Skeletal muscle cell (primary cell): Measurements from ENCODE around the gene CCNK.

Experiments used
- DNase-seq: peaks from one replicate; pipeline ENCODE4 v3.0.0-alpha.2; 2010; ENCODE audit warnings: low read depth
- H3K4me3 ChIP-seq: 2 replicates; pipeline ENCODE4 v1.5.1; 2011; ENCODE audit warnings: low read depth, mild to moderate bottlenecking, control low read depth, low read length, moderate library complexity

Gene CCNK

GRCh38 chr14:99516871-99517642 lies 35.8 kb downstream of the CCNK start:
- no peak for DNase-seq
- no peak overlapping the region for H3K4me3 ChIP-seq

DNA sequence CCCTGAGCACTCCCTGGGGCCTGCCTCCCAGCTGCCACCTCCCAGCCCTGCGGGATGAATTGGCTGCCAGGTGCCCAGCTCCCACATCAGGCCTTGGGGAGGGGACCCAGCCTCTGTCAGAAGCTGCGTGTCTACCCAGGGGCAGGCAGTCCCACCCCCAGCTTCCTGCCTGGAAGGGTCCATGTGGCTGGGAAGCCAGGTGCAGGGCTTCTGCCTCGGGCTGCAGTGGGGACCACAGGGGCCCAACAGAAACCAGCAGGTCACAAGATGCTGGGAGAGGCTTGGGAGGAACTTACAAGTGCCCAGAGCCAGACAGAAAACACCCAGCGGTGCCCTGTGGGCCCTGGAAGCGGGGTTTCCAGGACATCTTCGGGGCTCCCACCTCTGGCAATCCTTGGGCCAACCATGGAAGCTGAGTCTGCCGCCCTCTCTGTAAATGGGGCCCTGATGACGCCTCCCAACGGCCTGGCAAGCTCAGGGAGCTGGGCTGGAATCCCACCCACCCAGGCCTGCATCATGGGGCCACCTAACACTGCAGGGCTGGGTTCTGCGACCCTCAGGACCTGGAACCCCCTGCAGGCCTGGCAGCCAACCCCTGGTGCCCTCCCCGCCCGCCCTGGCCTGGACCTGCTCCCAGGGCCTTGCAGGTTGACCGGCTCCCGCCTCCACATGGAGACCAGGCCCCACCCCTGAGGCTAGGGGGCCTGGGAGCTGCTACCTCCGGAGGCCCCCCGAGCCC lies 36.6 kb downstream of the CCNK start:
- no peak for DNase-seq
- no peak overlapping the region for H3K4me3 ChIP-seq

DNA sequence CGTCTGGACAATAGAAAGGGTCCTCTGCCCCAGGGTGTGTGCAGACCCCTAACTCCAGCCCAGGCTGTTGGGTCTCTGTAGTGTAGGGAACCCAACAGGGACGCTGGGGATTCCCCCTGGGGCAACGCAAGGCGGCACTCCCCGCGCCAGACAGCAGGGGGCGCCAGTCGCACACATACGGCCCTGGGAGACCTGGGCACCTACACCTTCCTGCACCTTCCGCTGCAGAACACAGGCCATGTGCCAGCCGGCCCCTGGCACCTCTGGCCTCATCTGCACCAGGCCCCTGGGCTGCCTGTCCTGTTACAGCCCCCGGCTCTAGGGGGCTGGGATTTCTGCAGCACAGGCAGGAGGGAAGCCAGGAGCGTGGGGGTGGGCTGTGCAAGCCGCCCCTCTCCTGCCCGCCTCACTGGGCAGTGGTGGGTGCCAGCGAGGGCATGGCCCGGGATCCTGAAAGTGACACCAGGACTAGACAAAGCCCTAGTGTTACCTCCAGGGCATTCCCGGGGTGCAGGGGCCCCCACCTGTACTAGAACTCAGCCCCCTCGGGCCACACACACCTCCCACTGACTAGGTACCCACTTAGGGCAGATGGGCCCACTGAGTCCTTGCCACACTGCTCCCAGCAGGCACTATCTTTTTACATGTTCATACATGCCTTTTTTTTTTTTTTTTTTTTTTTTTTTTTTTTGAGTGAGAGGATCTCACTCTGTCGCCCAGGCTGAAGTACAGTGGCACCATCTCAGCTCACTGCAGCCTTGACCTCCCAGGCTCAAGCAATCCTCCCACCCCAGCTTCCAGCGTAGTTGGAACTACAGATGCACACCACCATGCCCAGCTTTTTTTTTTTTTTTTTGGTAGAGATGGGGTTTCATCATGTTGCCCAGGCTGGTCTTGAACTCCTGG lies 37.5 kb downstream of the CCNK start:
- H3K4me3 ChIP-seq: no peak overlapping the region
- DNase-seq: no peak

GRCh38 chr14:99519347-99519881 lies 38.2 kb downstream of the CCNK start:
- no peak overlapping the region for H3K4me3 ChIP-seq
- no peak for DNase-seq

GRCh38 chr14:99519931-99520421 lies 38.8 kb downstream of the CCNK start:
- no peak overlapping the region for H3K4me3 ChIP-seq
- DNase-seq: no peak

- no peak overlapping the region for H3K4me3 ChIP-seq
- no peak for DNase-seq
Measured at GRCh38 chr14:99520571-99521081, 39.4 kb downstream of the CCNK start.

- no peak for DNase-seq
- no peak overlapping the region for H3K4me3 ChIP-seq
Measured at GRCh38 chr14:99521176-99522024, 40.2 kb downstream of the CCNK start.

DNA sequence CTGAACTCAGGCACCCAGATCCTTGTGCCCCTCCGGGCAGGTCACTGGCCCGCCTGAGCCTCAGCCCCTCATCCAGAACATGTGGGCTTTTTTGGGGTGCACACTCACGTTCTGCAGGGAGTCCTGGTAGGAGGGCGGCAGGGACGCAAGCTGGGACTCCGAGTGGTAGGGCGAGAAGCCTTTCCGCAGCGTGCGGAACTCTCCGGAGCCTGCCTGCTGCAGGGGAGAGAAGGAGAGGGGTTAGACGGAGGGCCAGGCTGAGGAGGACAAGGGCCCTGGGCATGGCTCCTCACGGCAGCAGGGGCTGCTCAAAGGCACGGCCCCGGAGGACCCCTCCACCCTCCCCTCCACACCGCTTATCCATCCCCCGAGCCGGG lies 40.8 kb downstream of the CCNK start:
- no peak overlapping the region for H3K4me3 ChIP-seq
- no peak for DNase-seq

GRCh38 chr14:99522457-99522891 lies 41.3 kb downstream of the CCNK start:
- H3K4me3 ChIP-seq: no peak overlapping the region
- no peak for DNase-seq

DNA sequence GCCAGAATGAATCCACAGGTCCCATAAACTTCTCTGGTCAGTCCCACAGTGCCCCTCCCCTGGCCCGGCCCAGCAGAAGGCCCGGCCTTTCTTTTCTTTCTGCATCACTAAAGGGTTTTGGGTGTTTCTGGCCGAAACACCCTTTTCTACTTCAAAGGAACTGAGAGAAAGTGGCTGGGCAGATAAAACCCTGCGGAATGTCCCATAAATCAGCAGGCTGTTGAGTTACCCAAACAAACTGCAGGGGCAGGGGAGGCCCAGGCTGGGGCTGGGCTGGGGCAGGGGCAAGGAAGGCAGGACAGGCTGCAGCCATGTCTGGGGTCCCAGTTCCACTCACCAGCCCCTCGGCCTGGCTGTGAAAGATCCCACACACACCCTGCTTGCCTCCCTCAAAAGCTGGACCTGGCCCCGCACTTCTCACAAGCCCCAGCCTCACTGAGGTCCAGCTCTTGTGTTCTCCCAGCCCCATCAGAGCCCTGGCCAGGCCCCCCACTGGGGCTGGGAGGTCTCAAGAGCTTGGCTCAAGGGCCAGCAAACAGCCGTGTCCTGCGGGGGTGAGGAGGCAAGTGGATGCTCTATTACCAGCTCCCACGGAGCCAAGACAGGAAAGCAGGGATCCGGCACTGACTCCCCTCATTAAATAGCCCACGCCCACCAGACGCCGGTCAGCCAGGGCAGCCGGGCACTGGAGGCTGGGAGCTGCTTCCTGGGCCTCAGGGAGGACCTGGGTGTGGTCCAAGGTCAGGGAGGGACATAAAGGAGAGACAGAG lies 41.9 kb downstream of the CCNK start:
- no peak for DNase-seq
- H3K4me3 ChIP-seq: no peak overlapping the region

DNA sequence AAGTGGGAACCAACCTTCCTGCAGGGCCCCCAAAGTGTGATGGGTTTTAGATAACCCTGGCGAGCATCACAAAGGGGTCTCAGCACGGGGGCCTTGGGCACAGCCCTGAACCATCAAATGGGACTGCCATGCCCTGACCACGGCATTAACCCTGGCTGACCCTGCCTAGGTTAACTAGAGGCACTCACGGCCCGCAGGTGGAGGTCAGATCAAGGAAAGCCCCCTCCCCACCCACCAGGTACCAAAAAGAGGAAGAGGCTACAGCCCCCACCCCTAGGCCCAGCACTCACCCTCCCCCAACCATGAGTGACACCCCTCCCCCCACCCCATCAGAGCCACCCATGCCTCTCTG lies 42.5 kb downstream of the CCNK start:
- DNase-seq: no peak
- no peak overlapping the region for H3K4me3 ChIP-seq

GRCh38 chr14:99524091-99524661 lies 43.0 kb downstream of the CCNK start:
- no peak for DNase-seq
- no peak overlapping the region for H3K4me3 ChIP-seq

DNA sequence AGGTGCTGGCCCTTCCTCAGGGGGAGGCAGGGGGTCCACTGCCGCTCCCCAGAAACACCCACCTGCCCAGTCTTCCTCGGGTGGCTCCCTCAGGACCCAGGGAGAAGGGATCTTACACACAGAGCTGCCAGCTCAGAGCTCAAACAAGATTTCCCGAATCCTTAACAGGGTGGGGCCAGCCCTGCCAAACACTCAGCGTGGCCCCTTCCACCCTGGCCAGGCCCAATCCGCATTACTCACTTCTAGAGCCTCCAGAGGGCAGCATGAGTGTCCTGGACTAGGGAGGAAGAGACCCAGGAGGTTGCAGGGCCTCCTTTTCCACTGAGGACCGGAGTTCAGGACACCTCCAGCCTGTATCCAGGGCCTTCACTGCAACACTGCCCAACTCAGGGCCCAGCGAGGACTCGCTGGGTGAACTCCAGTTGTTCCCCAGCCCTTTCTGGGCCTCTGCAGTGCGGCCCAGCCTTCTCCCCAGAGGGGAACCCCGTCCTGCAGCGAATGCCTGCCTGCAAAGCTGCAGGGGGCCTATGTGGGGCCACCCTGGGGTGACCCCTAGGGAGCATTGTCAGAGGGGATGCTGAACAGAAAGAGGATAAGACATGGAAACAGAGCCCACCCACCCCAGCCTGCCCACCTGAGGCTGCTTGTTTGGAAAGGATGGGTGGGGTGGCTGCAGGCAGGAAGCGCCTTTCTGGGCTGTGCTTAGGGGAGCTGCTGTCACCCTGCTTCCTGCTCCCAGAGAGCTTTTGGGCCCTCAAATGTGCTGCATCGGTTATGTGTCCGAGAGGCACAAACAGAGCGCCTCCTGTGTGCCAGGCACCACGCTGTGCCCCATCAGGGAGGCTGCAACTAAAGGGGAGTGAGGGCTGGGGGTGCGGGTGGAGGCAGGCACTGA lies 43.8 kb downstream of the CCNK start:
- no peak for DNase-seq

GRCh38 chr14:99525699-99526080 lies 44.5 kb downstream of the CCNK start:
- DNase-seq: no peak
- no peak overlapping the region for H3K4me3 ChIP-seq

More for the DNA sequence above, 43.8 kb downstream of the CCNK start:
- no peak overlapping the region for H3K4me3 ChIP-seq

DNA sequence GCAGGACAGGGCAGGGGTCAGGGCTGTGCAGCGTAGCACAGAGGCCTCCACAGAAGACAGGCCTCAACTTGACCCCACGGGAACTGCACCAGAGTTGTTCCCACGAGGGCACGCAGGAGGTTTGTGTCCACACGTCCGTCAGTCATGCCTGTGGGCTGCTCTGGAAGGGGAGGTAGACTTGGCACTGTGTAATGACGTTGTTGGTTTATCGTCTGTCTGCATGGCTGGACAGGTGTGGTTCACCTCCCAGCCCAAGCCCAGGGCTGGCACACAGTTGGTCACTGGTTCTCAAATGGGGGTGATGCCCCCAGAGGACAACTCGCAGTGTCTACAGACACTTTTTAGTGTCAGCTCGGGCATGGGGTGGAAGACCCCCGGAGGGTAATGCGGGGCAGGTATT lies 45.8 kb downstream of the CCNK start:
- no peak for DNase-seq
- no peak overlapping the region for H3K4me3 ChIP-seq

DNA sequence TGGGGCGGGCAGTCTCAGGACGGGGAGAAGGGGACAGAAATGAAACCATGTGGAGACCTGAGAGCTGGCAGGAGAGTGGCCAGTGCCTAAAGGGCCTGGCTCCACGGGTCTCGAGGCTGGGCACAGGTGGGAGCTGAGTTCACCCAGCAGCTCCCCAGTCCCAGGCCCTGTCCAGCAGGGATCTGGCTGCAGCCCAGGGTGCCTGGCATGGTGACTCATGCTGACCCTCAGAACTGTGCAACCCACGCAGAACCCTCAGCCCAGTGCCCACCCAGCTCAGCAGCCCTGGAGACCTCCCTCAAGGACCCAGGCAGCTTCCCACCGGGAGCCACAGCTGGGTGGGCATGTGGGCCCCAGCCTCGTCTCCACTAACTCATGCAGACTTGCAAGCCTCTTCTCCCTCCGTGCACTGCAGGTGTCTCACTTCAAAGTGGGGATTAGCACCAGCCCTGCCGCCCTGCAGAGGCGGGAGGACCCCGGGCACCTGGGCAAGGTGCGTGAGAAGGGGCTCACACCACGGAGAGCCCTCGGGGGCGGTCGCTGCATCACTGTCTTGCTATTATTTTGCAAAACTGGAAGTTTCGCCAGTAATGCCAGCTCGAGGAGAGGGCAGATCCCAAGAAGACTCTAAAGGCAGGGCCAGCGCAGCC lies 46.3 kb downstream of the CCNK start:
- H3K4me3 ChIP-seq: no peak overlapping the region
- DNase-seq: no peak
